Naive thymus-derived CD8-positive, alpha-beta T cell (primary cell): ENCODE results near the gene TMC8. TPM values are rescaled to one million over a fixed set of nuclear protein-coding genes. Genes with fewer than 3 reads are reported as not detected.

Source experiments
- ATAC-seq, 2 donors: fragments of 150-1000 bp; cut with Tn5 transposase in 1 of 2; sonication (Bioruptor Pico), chemical (Tn5 transposase) in 1 of 2; 1 replicate in 1 of 2; 2 replicates in 1 of 2; pipeline ENCODE4 v1.10.0; 2021; ENCODE audit warnings: mild to moderate bottlenecking in 2 of 2, moderate library complexity in 2 of 2
- POLR2A ChIA-PET: fragments of 350-600 bp; sonication (Branson Sonifier 250); formaldehyde crosslinking; loops from one replicate; lab custom pipeline; 2021; ENCODE audit warnings: antibody characterized with exemption; lab: Charles Lee
- DNase-seq, 10 donors: peaks; one replicate each; pipeline versions ENCODE4 v3.0.0 to v3.0.0-alpha.2; 2020 to 2022
- H3K27ac Mint-ChIP-seq, 10 donors: one replicate each; pipeline ENCODE4 v1.8.0; 2020 to 2022; ENCODE audit warnings: mild to moderate bottlenecking in 10 of 10, mixed read lengths in 10 of 10, moderate library complexity in 4 of 10, inconsistent platforms in 1 of 10
- H3K27me3 Mint-ChIP-seq, 5 donors: one replicate each; pipeline ENCODE4 v1.8.0; 2021 to 2022; ENCODE audit warnings: mixed read lengths in 5 of 5
- H3K36me3 Mint-ChIP-seq, 3 donors: one replicate each; pipeline ENCODE4 v1.8.0; 2020 to 2022; ENCODE audit warnings: mixed read lengths in 3 of 3, mild to moderate bottlenecking in 2 of 3, inconsistent platforms in 1 of 3
- H3K4me1 Mint-ChIP-seq, 4 donors: one replicate each; pipeline ENCODE4 v1.8.0; 2021 to 2022; ENCODE audit warnings: mixed read lengths in 4 of 4
- H3K4me3 Mint-ChIP-seq, 10 donors: one replicate each; pipeline ENCODE4 v1.8.0; 2020 to 2022; ENCODE audit warnings: mild to moderate bottlenecking in 10 of 10, mixed read lengths in 10 of 10, moderate library complexity in 6 of 10, inconsistent platforms in 1 of 10
- H3K9me3 Mint-ChIP-seq, 9 donors: one replicate each; pipeline ENCODE4 v1.8.0; 2020 to 2022; ENCODE audit warnings: mixed read lengths in 9 of 9, mild to moderate bottlenecking in 3 of 9, inconsistent platforms in 1 of 9, moderate library complexity in 1 of 9
- polyA plus RNA-seq, 3 donors: library from polyadenylated mRNA; unstranded; fragments of 300-500 nt; fragmentation: Illumina TruSeq; gene quantifications; one replicate each; pipeline ENCODE4 v1.2.3, GENCODE V29; 2021
- total RNA-seq, 8 experiments: library from RNA in 2 of 8; stranded (reverse) in 2 of 8; gene quantifications; one replicate each; pipeline ENCODE4 v1.2.3 and lab custom pipeline; 2021 to 2026

The TMC8 gene
- total and polyA plus RNA-seq, 5 experiments from 2014 or later, result 62.5 to 370 (median 141) TPM

GRCh38 chr17:78125976-78126894 lies 4.3 kb upstream of the TMC8 start:
- Mint-ChIP-seq H3K9me3 (peaks cover 0 to 2% (median 0%) of the 10 kb centered on the region in 9 donors), H3K27me3 (no peaks in the 10 kb centered on the region), H3K4me3 (peak overlapping the region; percentile 85 to 100 (median 92)), H3K27ac (peak overlapping the region in 9 of 10 donors; percentile 17 to 95 (median 92)), H3K36me3 (peaks cover 0 to 46% (median 22%) of the 10 kb centered on the region in 3 donors), H3K4me1 (peaks cover 36 to 75% (median 70%) of the 10 kb centered on the region in 4 donors)
- POLR2A ChIA-PET, result interaction anchor here (1.0 to 30.2 kb wide), 11 partner anchors 1 to 675 kb away, joined by 3 to 1112 read pairs (median 12); partner anchors contain the start of genes AFMID, C17orf99, SYNGR2 and TK1
- ATAC-seq, result no peak
- DNase-seq, result peak in 1 of 10 donors; percentile 5

GRCh38 chr17:78126895-78127238 lies 3.7 kb upstream of the TMC8 start:
- Mint-ChIP-seq H3K4me3 (peak overlapping the region; percentile 87 to 100 (median 92)), H3K4me1 (peaks cover 32 to 69% (median 63%) of the 10 kb centered on the region in 4 donors), H3K36me3 (peaks cover 0 to 40% (median 20%) of the 10 kb centered on the region in 3 donors), H3K27ac (peak overlapping the region; percentile 79 to 95 (median 92)), H3K27me3 (no peaks in the 10 kb centered on the region), H3K9me3 (peaks cover 0 to 2% (median 0%) of the 10 kb centered on the region in 9 donors)
- no peak for DNase-seq
- ATAC-seq, result no peak
- POLR2A ChIA-PET, result interaction anchor here (1.0 to 30.2 kb wide), 11 partner anchors 2 to 676 kb away, joined by 3 to 1112 read pairs (median 12); partner anchors contain the start of genes AFMID, C17orf99, SYNGR2 and TK1

- peaks cover 32 to 66% (median 59%) of the 10 kb centered on the region in 4 donors for H3K4me1 Mint-ChIP-seq
Measured at GRCh38 chr17:78127239-78127887, 3.2 kb upstream of the TMC8 start.

GRCh38 chr17:78127888-78128550 lies 2.6 kb upstream of the TMC8 start:
- H3K36me3 Mint-ChIP-seq, result peaks cover 0 to 39% (median 14%) of the 10 kb centered on the region in 3 donors
- H3K4me1 Mint-ChIP-seq, result peaks cover 31 to 65% (median 58%) of the 10 kb centered on the region in 4 donors
- ATAC-seq (no peak), DNase-seq (peak in 2 of 10 donors; percentile 40 to 62)
- H3K27ac Mint-ChIP-seq, result peak overlapping the region; percentile 79 to 95 (median 92)
- H3K9me3 Mint-ChIP-seq, result peaks cover 0 to 2% (median 0%) of the 10 kb centered on the region in 9 donors
- POLR2A ChIA-PET, result interaction anchor here (0.5 to 30.2 kb wide), 12 partner anchors 3 to 754 kb away, joined by 3 to 1112 read pairs (median 9); partner anchors contain the start of genes AFMID, C17orf99, SYNGR2 and TK1
- peak overlapping the region; percentile 87 to 100 (median 92) for H3K4me3 Mint-ChIP-seq
- H3K27me3 Mint-ChIP-seq, result no peaks in the 10 kb centered on the region

More at GRCh38 chr17:78127239-78127887, 3.2 kb upstream of the TMC8 start:
- peak in 8 of 10 donors; percentile 52 to 83 (median 63) for DNase-seq
- Mint-ChIP-seq H3K9me3 (peaks cover 0 to 2% (median 0%) of the 10 kb centered on the region in 9 donors), H3K36me3 (peaks cover 0 to 39% (median 18%) of the 10 kb centered on the region in 3 donors), H3K27ac (peak overlapping the region; percentile 79 to 95 (median 92)), H3K4me3 (peak overlapping the region; percentile 87 to 100 (median 92)), H3K27me3 (no peaks in the 10 kb centered on the region)
- no peak for ATAC-seq
- POLR2A ChIA-PET, result interaction anchor here (1.0 to 30.2 kb wide), 14 partner anchors 2 to 753 kb away, joined by 3 to 1112 read pairs (median 8); partner anchors contain the start of genes AFMID, C17orf99, SYNGR2 and TK1

- H3K27ac Mint-ChIP-seq, result peak within 1 kb of the TSS; percentile 90 to 100 (median 97)
Measured at GRCh38 chr17:78128551-78129350, 1.8 kb upstream of the TMC8 start, which contains the start of gene TMC6. Gene TMC6 (minus strand): TSS chr17:78128755. CDS start chr17:78126832, 1,923 bp downstream.

GRCh38 chr17:78129351-78130089 lies 1.1 kb upstream of the TMC8 start:
- DNase-seq (peak in 7 of 10 donors; percentile 49 to 83 (median 64)), ATAC-seq (peak; percentile 1 to 4)
- peaks cover 32 to 65% (median 57%) of the 10 kb centered on the region in 4 donors for H3K4me1 Mint-ChIP-seq
- no peaks in the 10 kb centered on the region for H3K27me3 Mint-ChIP-seq
- H3K9me3 Mint-ChIP-seq, result peaks cover 0 to 2% (median 0%) of the 10 kb centered on the region in 9 donors
- H3K4me3 Mint-ChIP-seq, result peak overlapping the region; percentile 96 to 100 (median 98)
- H3K36me3 Mint-ChIP-seq, result peaks cover 9 to 40% (median 22%) of the 10 kb centered on the region in 3 donors
- H3K27ac Mint-ChIP-seq, result peak overlapping the region; percentile 89 to 100 (median 97)
- POLR2A ChIA-PET, result interaction anchor here (0.6 to 30.2 kb wide), 23 partner anchors 5 to 1637 kb away, joined by 3 to 1112 read pairs (median 6); partner anchors contain the start of genes C17orf99, SYNGR2, TMC6 and TMC8

More at GRCh38 chr17:78128551-78129350, 1.8 kb upstream of the TMC8 start, which contains the start of gene TMC6:
- Mint-ChIP-seq H3K4me3 (peak within 1 kb of the TSS; percentile 96 to 100 (median 98)), H3K36me3 (peaks cover under 1 to 38% (median 15%) of the 10 kb centered on the region in 3 donors), H3K9me3 (peaks cover 0 to 2% (median 0%) of the 10 kb centered on the region in 9 donors), H3K4me1 (peaks cover 28 to 65% (median 57%) of the 10 kb centered on the region in 4 donors), H3K27me3 (no peaks in the 10 kb centered on the region)
- peak; percentile 16 to 50 for ATAC-seq
- DNase-seq, result peak; percentile 70 to 94 (median 82)
- POLR2A ChIA-PET, result interaction anchor here (0.6 to 30.2 kb wide), 14 partner anchors 4 to 1636 kb away, joined by 3 to 1112 read pairs (median 14); partner anchors contain the start of genes C17orf99, SYNGR2, TMC6 and TMC8

GRCh38 chr17:78130090-78130436 lies 508 bp upstream of the TMC8 start:
- H3K27me3 Mint-ChIP-seq, result no peaks in the 10 kb centered on the region
- DNase-seq (peak in 1 of 10 donors; percentile 66), ATAC-seq (peak; percentile 1 to 4)
- H3K36me3 Mint-ChIP-seq, result peaks cover 9 to 42% (median 24%) of the 10 kb centered on the region in 3 donors
- H3K27ac Mint-ChIP-seq, result peak overlapping the region; percentile 89 to 100 (median 97)
- peaks cover 0 to 2% (median 0%) of the 10 kb centered on the region in 9 donors for H3K9me3 Mint-ChIP-seq
- H3K4me1 Mint-ChIP-seq, result peaks cover 32 to 66% (median 58%) of the 10 kb centered on the region in 4 donors
- H3K4me3 Mint-ChIP-seq, result peak overlapping the region; percentile 96 to 100 (median 98)
- POLR2A ChIA-PET, result interaction anchor here (0.6 to 30.2 kb wide), 24 partner anchors 5 to 725 kb away, joined by 3 to 1112 read pairs (median 6); partner anchors contain the start of genes C17orf99, SYNGR2, TMC6 and TMC8

GRCh38 chr17:78131172-78132083 lies 857 bp downstream of the TMC8 start:
- Mint-ChIP-seq H3K9me3 (peaks cover 0 to 2% (median 0%) of the 10 kb centered on the region in 9 donors), H3K4me3 (peak overlapping the region; percentile 96 to 100 (median 98)), H3K27ac (peak overlapping the region; percentile 89 to 100 (median 97)), H3K4me1 (peaks cover 37 to 71% (median 61%) of the 10 kb centered on the region in 4 donors), H3K36me3 (peaks cover 9 to 51% (median 27%) of the 10 kb centered on the region in 3 donors), H3K27me3 (no peaks in the 10 kb centered on the region)
- POLR2A ChIA-PET, result interaction anchor here (0.6 to 30.2 kb wide), 21 partner anchors 6 to 878 kb away, joined by 3 to 1112 read pairs (median 10); partner anchors contain the start of genes C17orf99, CANT1, SYNGR2 and TMC6
- DNase-seq (peak in 7 of 10 donors; percentile 42 to 67 (median 51)), ATAC-seq (peak in 1 of 2 donors; percentile 3)
